ENCODE data around the gene RBM33. TPM values are rescaled to one million over a fixed set of nuclear protein-coding genes. Genes with fewer than 3 reads are reported as not detected.

Gene RBM33
- total RNA-seq, 2 experiments from 2014 or later: 65.5 to 66.3 TPM

- Mint-ChIP-seq H3K36me3 (ENCODE audit: low read depth) (peaks cover 21% of the 10 kb centered on the region), H3K27me3 (ENCODE audit: low read depth) (peaks cover 8% of the 10 kb centered on the region), H3K9me3 (peaks cover 27% of the 10 kb centered on the region), H3K27ac (no peak overlapping the region), H3K4me1 (ENCODE audit: low read depth) (no peaks in the 10 kb centered on the region), H3K4me3 (no peak overlapping the region)
- CTCF ChIA-PET: no interaction called here
- DNase-seq: no peak
- intact Hi-C loops (cut with micrococcal nuclease): no loop called here
Measured at GRCh38 chr7:155637155-155637554, 7.3 kb upstream of the RBM33 start.

GRCh38 chr7:155638366-155638765 lies 6.1 kb upstream of the RBM33 start:
- H3K36me3 Mint-ChIP-seq (ENCODE audit: low read depth): peaks cover 29% of the 10 kb centered on the region
- CTCF ChIA-PET: no interaction called here
- intact Hi-C loops (cut with micrococcal nuclease): no loop called here

GRCh38 chr7:155639958-155640520 lies 4.4 kb upstream of the RBM33 start:
- Mint-ChIP-seq H3K4me1 (ENCODE audit: low read depth) (peaks cover 7% of the 10 kb centered on the region), H3K27me3 (ENCODE audit: low read depth) (peaks cover 8% of the 10 kb centered on the region), H3K27ac (no peak overlapping the region), H3K36me3 (ENCODE audit: low read depth) (peaks cover 34% of the 10 kb centered on the region), H3K9me3 (peaks cover 21% of the 10 kb centered on the region), H3K4me3 (no peak overlapping the region)
- CTCF ChIA-PET: interaction anchor here (1.2 kb wide), 1 partner anchor 42 kb away, joined by 3 read pairs; no protein-coding TSS in a partner anchor
- intact Hi-C loops (cut with micrococcal nuclease): loop anchor here (5.0 to 10.0 kb wide), 3 partner anchors 435 to 1252 kb away; partner anchors contain the start of genes LMBR1 and PAXIP1
- DNase-seq: no peak

More at GRCh38 chr7:155638366-155638765, 6.1 kb upstream of the RBM33 start:
- peaks cover 24% of the 10 kb centered on the region for H3K9me3 Mint-ChIP-seq
- peaks cover 3% of the 10 kb centered on the region for H3K4me1 Mint-ChIP-seq (ENCODE audit: low read depth)
- no peak for DNase-seq
- H3K27ac Mint-ChIP-seq: no peak overlapping the region
- peaks cover 8% of the 10 kb centered on the region for H3K27me3 Mint-ChIP-seq (ENCODE audit: low read depth)
- H3K4me3 Mint-ChIP-seq: no peak overlapping the region

- Mint-ChIP-seq H3K27me3 (ENCODE audit: low read depth) (peaks cover 8% of the 10 kb centered on the region), H3K27ac (no peak overlapping the region), H3K9me3 (peaks cover 20% of the 10 kb centered on the region), H3K36me3 (ENCODE audit: low read depth) (peaks cover 34% of the 10 kb centered on the region), H3K4me3 (no peak overlapping the region), H3K4me1 (ENCODE audit: low read depth) (peaks cover 10% of the 10 kb centered on the region)
- DNase-seq: no peak
- CTCF ChIA-PET: interaction anchor here (1.2 kb wide), 1 partner anchor 42 kb away, joined by 3 read pairs; no protein-coding TSS in a partner anchor
- intact Hi-C loops (cut with micrococcal nuclease): loop anchor here (5.0 to 10.0 kb wide), 3 partner anchors 436 to 1252 kb away; partner anchors contain the start of genes LMBR1 and PAXIP1
Measured at GRCh38 chr7:155640629-155641028, 3.8 kb upstream of the RBM33 start.

GRCh38 chr7:155643804-155644177 lies 670 bp upstream of the RBM33 start:
- H3K9me3 Mint-ChIP-seq: peaks cover 9% of the 10 kb centered on the region
- no peak for DNase-seq
- peak overlapping the region; percentile 87 for H3K4me3 Mint-ChIP-seq
- peaks cover 57% of the 10 kb centered on the region for H3K36me3 Mint-ChIP-seq (ENCODE audit: low read depth)
- CTCF ChIA-PET: interaction anchor here (0.6 to 1.2 kb wide), 3 partner anchors 45 to 716 kb away, joined by 3 to 7 read pairs (median 3); no protein-coding TSS in a partner anchor
- peak overlapping the region; percentile 95 for H3K27ac Mint-ChIP-seq
- intact Hi-C loops (cut with micrococcal nuclease): loop anchor here (1.0 to 10.0 kb wide), 10 partner anchors 17 to 1495 kb away; partner anchors contain the start of genes LMBR1, PAXIP1, RNF32 and UBE3C
- peaks cover 5% of the 10 kb centered on the region for H3K27me3 Mint-ChIP-seq (ENCODE audit: low read depth)
- H3K4me1 Mint-ChIP-seq (ENCODE audit: low read depth): peaks cover 37% of the 10 kb centered on the region

GRCh38 chr7:155644971-155645509 lies 579 bp downstream of the RBM33 start:
- peak; percentile 55 for DNase-seq
- CTCF ChIA-PET: no interaction called here
- peaks cover 47% of the 10 kb centered on the region for H3K4me1 Mint-ChIP-seq (ENCODE audit: low read depth)
- peak overlapping the region; percentile 95 for H3K27ac Mint-ChIP-seq
- peak overlapping the region; percentile 87 for H3K4me3 Mint-ChIP-seq
- intact Hi-C loops (cut with micrococcal nuclease): loop anchor here (1.0 to 10.0 kb wide), 11 partner anchors 15 to 1494 kb away; partner anchors contain the start of genes LMBR1, PAXIP1, RNF32 and UBE3C
- peaks cover 11% of the 10 kb centered on the region for H3K9me3 Mint-ChIP-seq
- peaks cover 65% of the 10 kb centered on the region for H3K36me3 Mint-ChIP-seq (ENCODE audit: low read depth)
- H3K27me3 Mint-ChIP-seq (ENCODE audit: low read depth): no peaks in the 10 kb centered on the region

- no peaks in the 10 kb centered on the region for H3K27me3 Mint-ChIP-seq (ENCODE audit: low read depth)
- CTCF ChIA-PET: no interaction called here
Measured at GRCh38 chr7:155645662-155646061, 1.2 kb downstream of the RBM33 start.

GRCh38 chr7:155646669-155647068 lies 2.2 kb downstream of the RBM33 start:
- Mint-ChIP-seq H3K27ac (peak overlapping the region; percentile 47), H3K4me1 (ENCODE audit: low read depth) (peaks cover 60% of the 10 kb centered on the region), H3K9me3 (peaks cover 11% of the 10 kb centered on the region), H3K27me3 (ENCODE audit: low read depth) (no peaks in the 10 kb centered on the region), H3K4me3 (peak overlapping the region; percentile 87), H3K36me3 (ENCODE audit: low read depth) (peaks cover 55% of the 10 kb centered on the region)
- CTCF ChIA-PET: no interaction called here
- no peak for DNase-seq
- intact Hi-C loops (cut with micrococcal nuclease): loop anchor here (5.0 to 10.0 kb wide), 3 partner anchors 36 to 642 kb away; partner anchors contain the start of gene PAXIP1

More at GRCh38 chr7:155645662-155646061, 1.2 kb downstream of the RBM33 start:
- no peak for DNase-seq
- Mint-ChIP-seq H3K4me3 (peak overlapping the region; percentile 87), H3K27ac (peak overlapping the region; percentile 95), H3K9me3 (peaks cover 11% of the 10 kb centered on the region), H3K36me3 (ENCODE audit: low read depth) (peaks cover 64% of the 10 kb centered on the region), H3K4me1 (ENCODE audit: low read depth) (peaks cover 52% of the 10 kb centered on the region)
- intact Hi-C loops (cut with micrococcal nuclease): loop anchor here (2.0 to 10.0 kb wide), 8 partner anchors 37 to 1493 kb away; partner anchors contain the start of genes PAXIP1, RNF32 and UBE3C

GRCh38 chr7:155647302-155647701 lies 2.8 kb downstream of the RBM33 start:
- peaks cover 50% of the 10 kb centered on the region for H3K36me3 Mint-ChIP-seq (ENCODE audit: low read depth)
- H3K4me3 Mint-ChIP-seq: no peak overlapping the region
- CTCF ChIA-PET: no interaction called here
- no peak for DNase-seq
- no peak overlapping the region for H3K27ac Mint-ChIP-seq
- intact Hi-C loops (cut with micrococcal nuclease): loop anchor here (5.0 to 10.0 kb wide), 3 partner anchors 35 to 643 kb away; partner anchors contain the start of gene PAXIP1
- H3K9me3 Mint-ChIP-seq: peaks cover 11% of the 10 kb centered on the region
- peaks cover 66% of the 10 kb centered on the region for H3K4me1 Mint-ChIP-seq (ENCODE audit: low read depth)
- no peaks in the 10 kb centered on the region for H3K27me3 Mint-ChIP-seq (ENCODE audit: low read depth)

GRCh38 chr7:155647734-155648133 lies 3.3 kb downstream of the RBM33 start:
- no peaks in the 10 kb centered on the region for H3K27me3 Mint-ChIP-seq (ENCODE audit: low read depth)
- no peak overlapping the region for H3K4me3 Mint-ChIP-seq
- H3K9me3 Mint-ChIP-seq: peaks cover 11% of the 10 kb centered on the region
- intact Hi-C loops (cut with micrococcal nuclease): loop anchor here (5.0 to 10.0 kb wide), 3 partner anchors 35 to 643 kb away; partner anchors contain the start of gene PAXIP1
- peaks cover 46% of the 10 kb centered on the region for H3K36me3 Mint-ChIP-seq (ENCODE audit: low read depth)
- no peak overlapping the region for H3K27ac Mint-ChIP-seq
- no peak for DNase-seq
- CTCF ChIA-PET: no interaction called here
- peaks cover 70% of the 10 kb centered on the region for H3K4me1 Mint-ChIP-seq (ENCODE audit: low read depth)

- intact Hi-C loops (cut with micrococcal nuclease): loop anchor here (5.0 to 10.0 kb wide), 3 partner anchors 33 to 644 kb away; partner anchors contain the start of gene PAXIP1
- Mint-ChIP-seq H3K36me3 (ENCODE audit: low read depth) (peaks cover 39% of the 10 kb centered on the region), H3K4me3 (no peak overlapping the region), H3K4me1 (ENCODE audit: low read depth) (peaks cover 73% of the 10 kb centered on the region), H3K27me3 (ENCODE audit: low read depth) (no peaks in the 10 kb centered on the region), H3K27ac (peak overlapping the region; percentile 37), H3K9me3 (peaks cover 11% of the 10 kb centered on the region)
- CTCF ChIA-PET: no interaction called here
- no peak for DNase-seq
Measured at GRCh38 chr7:155648752-155649339, 4.4 kb downstream of the RBM33 start.

GRCh38 chr7:155649588-155649987 lies 5.1 kb downstream of the RBM33 start:
- H3K27ac Mint-ChIP-seq: no peak overlapping the region
- DNase-seq: no peak
- intact Hi-C loops (cut with micrococcal nuclease): loop anchor here (5.0 to 10.0 kb wide), 3 partner anchors 33 to 645 kb away; partner anchors contain the start of gene PAXIP1
- peaks cover 11% of the 10 kb centered on the region for H3K9me3 Mint-ChIP-seq
- no peaks in the 10 kb centered on the region for H3K27me3 Mint-ChIP-seq (ENCODE audit: low read depth)
- peaks cover 80% of the 10 kb centered on the region for H3K4me1 Mint-ChIP-seq (ENCODE audit: low read depth)
- peaks cover 39% of the 10 kb centered on the region for H3K36me3 Mint-ChIP-seq (ENCODE audit: low read depth)
- H3K4me3 Mint-ChIP-seq: no peak overlapping the region
- CTCF ChIA-PET: no interaction called here

Measured in activated naive CD4-positive, alpha-beta T cell treated with anti-CD3 and anti-CD28 coated beads for 36 hours (primary cell).